GM12873 (cell line): ENCODE results near the gene ANO10.

Experiments
- TF ChIP-seq, protein P1 (sequence below): IDR thresholded peaks from 2 replicates; pipeline ENCODE4 v1.5.1; 2012; ENCODE audit warnings: low read depth, mild to moderate bottlenecking, moderate library complexity, low read length, control low read depth; ENCODE audit not compliant: insufficient read depth; ENCODE audit errors: missing control alignments

Gene ANO10

DNA sequence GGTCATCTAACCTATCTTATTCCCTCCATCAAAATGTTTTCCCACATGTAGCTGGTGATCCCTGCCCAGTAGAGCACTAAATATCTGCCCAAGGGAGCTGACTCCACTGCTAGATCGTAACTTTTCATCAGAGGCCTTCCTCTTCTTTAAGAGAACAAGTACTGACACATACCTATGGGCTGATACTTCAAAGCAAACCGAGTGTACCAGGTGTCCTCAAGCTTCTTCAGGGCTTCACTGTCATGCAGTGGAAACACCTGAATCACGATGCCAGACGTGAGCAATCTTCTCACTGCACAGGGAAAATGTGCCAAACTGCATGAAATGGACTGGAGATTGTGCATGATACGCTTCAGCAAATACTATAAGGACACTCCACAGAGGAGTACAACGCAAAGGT is 41.6 kb downstream of the ANO10 start:
- TF ChIP-seq, protein P1, sequence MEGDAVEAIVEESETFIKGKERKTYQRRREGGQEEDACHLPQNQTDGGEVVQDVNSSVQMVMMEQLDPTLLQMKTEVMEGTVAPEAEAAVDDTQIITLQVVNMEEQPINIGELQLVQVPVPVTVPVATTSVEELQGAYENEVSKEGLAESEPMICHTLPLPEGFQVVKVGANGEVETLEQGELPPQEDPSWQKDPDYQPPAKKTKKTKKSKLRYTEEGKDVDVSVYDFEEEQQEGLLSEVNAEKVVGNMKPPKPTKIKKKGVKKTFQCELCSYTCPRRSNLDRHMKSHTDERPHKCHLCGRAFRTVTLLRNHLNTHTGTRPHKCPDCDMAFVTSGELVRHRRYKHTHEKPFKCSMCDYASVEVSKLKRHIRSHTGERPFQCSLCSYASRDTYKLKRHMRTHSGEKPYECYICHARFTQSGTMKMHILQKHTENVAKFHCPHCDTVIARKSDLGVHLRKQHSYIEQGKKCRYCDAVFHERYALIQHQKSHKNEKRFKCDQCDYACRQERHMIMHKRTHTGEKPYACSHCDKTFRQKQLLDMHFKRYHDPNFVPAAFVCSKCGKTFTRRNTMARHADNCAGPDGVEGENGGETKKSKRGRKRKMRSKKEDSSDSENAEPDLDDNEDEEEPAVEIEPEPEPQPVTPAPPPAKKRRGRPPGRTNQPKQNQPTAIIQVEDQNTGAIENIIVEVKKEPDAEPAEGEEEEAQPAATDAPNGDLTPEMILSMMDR, result no peak

DNA sequence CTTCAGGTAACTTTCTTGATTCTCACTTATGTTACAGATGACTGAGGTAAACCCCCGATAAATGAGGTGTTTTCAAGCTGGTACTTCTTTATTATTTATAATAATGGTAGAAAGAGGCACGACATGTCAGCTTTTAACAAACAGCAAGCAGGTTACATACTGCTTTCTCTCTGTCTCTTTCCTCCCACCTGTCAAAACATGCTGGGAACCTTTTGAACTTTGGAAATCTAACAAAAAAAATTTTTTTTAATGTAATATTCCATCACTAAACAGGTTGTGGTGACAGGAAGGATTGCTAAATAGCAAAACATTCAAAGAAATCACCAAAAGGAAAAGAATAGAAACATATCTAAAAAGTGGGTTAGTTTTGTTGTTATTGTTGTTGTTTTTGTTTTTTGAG is 48.2 kb downstream of the ANO10 start:
- TF ChIP-seq, protein P1, result no peak

DNA sequence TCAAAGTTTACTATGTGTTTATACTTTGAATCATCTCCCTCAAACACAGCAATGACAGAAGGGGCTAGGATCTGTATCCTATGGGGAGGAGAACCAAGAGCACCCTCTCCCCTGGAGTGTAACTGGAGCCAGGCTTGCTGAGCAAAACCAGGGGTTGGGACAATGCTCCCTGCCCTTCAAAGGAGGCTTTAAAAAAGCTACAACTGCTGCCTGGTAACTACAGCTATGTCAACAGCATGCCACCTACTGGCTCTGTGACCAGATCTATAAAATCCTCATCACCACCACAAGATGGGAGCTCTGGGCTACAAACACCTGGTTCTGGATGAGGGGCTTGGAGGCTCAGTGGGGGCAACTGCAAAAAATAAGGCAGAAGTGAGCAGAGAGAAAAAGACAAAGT is 61.9 kb downstream of the ANO10 start:
- TF ChIP-seq, protein P1, result no peak

DNA sequence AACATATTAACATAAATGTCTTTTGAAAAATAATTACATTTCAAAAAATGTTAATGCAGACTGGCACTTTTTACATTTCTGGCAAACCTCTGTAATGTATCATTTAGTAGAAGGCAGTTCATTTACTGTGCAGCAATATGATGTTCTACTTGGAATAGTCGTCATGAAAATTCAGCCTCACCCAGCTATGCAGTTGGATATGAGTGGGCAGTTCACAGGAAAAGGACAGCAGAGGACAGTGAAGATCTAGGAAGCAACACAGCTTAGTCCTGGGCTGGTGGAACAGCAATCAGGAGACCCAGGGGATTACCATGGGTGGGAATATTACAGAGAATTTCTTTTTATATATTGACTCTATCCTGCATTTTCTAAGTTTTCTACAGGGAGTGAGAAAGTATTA is 63.6 kb downstream of the ANO10 start:
- TF ChIP-seq, protein P1, result no peak

DNA sequence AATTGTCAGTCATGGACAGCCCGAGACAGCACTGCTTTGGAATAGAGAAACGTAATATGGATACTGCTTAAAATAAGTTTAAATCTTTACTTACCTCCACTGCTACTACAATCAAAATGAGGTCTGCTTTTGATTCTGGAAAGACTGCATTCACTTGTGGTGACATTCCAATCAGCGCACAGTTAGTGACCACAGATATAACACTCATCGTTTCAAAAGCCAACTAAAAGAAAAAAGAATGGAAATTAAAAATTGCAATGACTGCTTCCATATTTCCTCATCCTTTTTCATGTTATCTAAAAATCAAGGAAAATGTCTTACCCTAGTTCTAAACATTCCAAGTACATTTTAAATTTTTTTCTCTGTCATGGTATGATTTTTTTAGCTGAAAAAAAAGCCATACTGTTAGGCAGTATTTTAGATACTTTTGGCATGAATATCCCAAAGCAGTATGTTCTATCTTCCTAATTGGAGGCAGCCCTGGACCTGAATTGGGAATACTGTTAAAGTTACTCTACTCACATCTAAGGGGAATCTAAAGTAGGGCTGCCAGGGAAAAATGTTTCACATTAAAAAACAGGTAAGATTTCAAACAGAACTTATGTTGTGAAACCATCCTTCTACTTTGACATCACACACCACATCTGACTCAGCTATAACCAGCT is 72.1 kb downstream of the ANO10 start:
- TF ChIP-seq, protein P1, result no peak

DNA sequence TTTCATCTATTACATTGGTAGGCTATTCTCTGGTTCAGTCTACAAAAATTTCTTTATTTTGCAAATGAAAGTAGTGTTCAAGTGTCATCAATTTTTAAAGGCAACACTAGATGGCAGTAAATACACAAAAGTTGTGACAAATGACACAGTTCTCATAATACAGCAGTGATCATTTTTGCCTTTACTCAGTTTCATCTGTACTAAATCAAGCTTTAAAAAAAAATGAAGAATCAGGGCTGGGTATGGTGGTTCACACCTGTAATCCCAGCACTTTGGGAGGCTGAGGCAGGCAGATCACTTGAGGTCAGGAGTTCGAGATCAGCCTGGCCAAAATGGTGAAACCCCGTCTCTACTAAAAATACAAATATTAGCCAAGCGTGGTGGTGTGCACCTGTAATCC is 77.5 kb downstream of the ANO10 start:
- TF ChIP-seq, protein P1, result peak; percentile 53

DNA sequence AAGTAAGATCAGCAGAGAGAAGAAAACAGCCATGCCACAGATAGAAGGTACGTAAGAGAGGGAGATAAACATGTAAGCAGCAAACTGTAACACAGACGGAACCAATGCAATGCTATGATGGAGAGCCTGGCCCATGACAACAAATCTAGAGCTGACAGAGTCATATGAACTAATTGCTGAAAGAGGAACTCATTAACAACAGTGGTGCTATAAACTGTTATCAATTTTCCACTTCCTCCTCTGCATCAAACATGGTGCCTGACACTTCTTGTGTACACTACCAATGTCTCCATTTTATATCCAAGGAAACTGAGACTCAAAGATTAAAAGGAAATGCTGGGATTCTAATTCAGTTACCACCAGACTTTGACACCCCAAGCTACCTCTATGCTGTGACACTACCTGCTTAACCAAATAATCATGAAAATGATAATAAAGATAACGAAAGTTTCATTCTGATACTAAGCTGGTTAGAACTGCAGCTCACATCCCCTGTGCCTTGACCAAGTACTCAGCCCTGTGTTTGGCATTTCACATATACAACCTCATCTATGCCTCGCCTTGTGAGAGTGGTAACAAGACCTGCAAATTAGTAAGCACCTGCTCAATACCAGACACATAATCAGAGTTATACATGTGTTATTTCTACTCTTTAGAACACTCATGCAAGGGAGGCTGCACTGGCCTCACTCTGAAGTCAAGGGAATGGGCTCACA is 79.3 kb downstream of the ANO10 start:
- TF ChIP-seq, protein P1, result no peak
